H1 (cell line): ENCODE measurements around the gene NR2F6. TPM values are rescaled to one million over a fixed set of nuclear protein-coding genes. Genes with fewer than 3 reads are reported as not detected.

Experiments
- BCL11A ChIP-seq, 2 experiments: IDR thresholded peaks; one replicate each; pipeline ENCODE4 v1.6.1; 2011; ENCODE audit warnings: low read depth in 2 of 2, low read length in 2 of 2, mild to moderate bottlenecking in 2 of 2
- CBX8 ChIP-seq: fragments of 300-800, 300-1000 bp; sonication (generic); IDR thresholded peaks from 2 replicates; pipeline ENCODE4 v1.7.1; 2016; ENCODE audit warnings: low read depth, low read length, borderline replicate concordance
- CHD2 ChIP-seq: IDR thresholded peaks from 2 replicates; pipeline ENCODE4 v1.6.1; 2012; ENCODE audit warnings: low read length, improper control_type of control experiment
- EP300 ChIP-seq, 2 experiments: IDR thresholded peaks; 1 replicate in 1 of 2; 2 replicates in 1 of 2; pipeline ENCODE4 v1.6.1; 2011 to 2012; ENCODE audit warnings: low read depth in 2 of 2, low read length in 2 of 2, mild to moderate bottlenecking in 2 of 2, borderline replicate concordance in 1 of 2, inconsistent platforms in 1 of 2, moderate library complexity in 1 of 2
- GABPA ChIP-seq: IDR thresholded peaks from 2 replicates; pipeline ENCODE4 v1.6.1; 2011; ENCODE audit warnings: mild to moderate bottlenecking, low read length, moderate library complexity, borderline replicate concordance; ENCODE audit not compliant: insufficient read depth
- HDAC2 ChIP-seq, 2 experiments: fragments of 300-600 bp in 1 of 2; sonication (generic) in 1 of 2; IDR thresholded peaks; 2 replicates each; pipeline ENCODE4 v1.6.1; 2011 to 2012; ENCODE audit warnings: low read depth in 2 of 2, low read length in 2 of 2, mild to moderate bottlenecking in 2 of 2, moderate library complexity in 2 of 2, borderline replicate concordance in 1 of 2, inconsistent platforms in 1 of 2
- KDM4A ChIP-seq: IDR thresholded peaks from one replicate; pipeline ENCODE4 v1.7.1; 2012; ENCODE audit warnings: low read depth, mild to moderate bottlenecking, moderate library complexity, low read length, inconsistent platforms; ENCODE audit not compliant: severe bottlenecking
- KDM5A ChIP-seq: fragments of 200-600 bp; IDR thresholded peaks from 2 replicates; pipeline ENCODE4 v1.7.1; 2012; ENCODE audit warnings: mild to moderate bottlenecking, low read length, inconsistent platforms, mixed read lengths
- POLR2A ChIP-seq, 2 experiments: IDR thresholded peaks; 1 replicate in 1 of 2; 2 replicates in 1 of 2; pipeline ENCODE4 v1.6.1; 2011; ENCODE audit warnings: low read depth in 2 of 2, low read length in 2 of 2, mild to moderate bottlenecking in 2 of 2; ENCODE audit errors: control extremely low read depth in 1 of 2
- SIX5 ChIP-seq: IDR thresholded peaks from 2 replicates; pipeline ENCODE4 v1.6.1; 2011; ENCODE audit warnings: mild to moderate bottlenecking, low read depth, low read length
- SRF ChIP-seq: IDR thresholded peaks from 2 replicates; pipeline ENCODE4 v1.6.1; 2011; ENCODE audit warnings: mild to moderate bottlenecking, low read depth, low read length, moderate library complexity
- SUZ12 ChIP-seq: fragments of 200-600 bp; sonication (generic); IDR thresholded peaks from 2 replicates; pipeline ENCODE4 v1.6.1; 2012; ENCODE audit warnings: mild to moderate bottlenecking, inconsistent platforms, low read length, moderate library complexity, mixed read lengths
- TBP ChIP-seq: IDR thresholded peaks from 2 replicates; pipeline ENCODE4 v1.6.1; 2011; ENCODE audit warnings: low read depth, low read length, improper control_type of control experiment
- ZNF274 ChIP-seq: IDR thresholded peaks from 2 replicates; pipeline ENCODE4 v1.7.0; 2012; ENCODE audit warnings: low read length, borderline replicate concordance; ENCODE audit errors: extremely low read depth
- polyA plus RNA-seq, 7 experiments: library from polyadenylated mRNA; depleted of rRNA in 3 of 7; stranded (reverse) in 5 of 7; unstranded in 2 of 7; fragments of >200 nt in 5 of 7; fragments of 200-250 nt in 2 of 7; gene quantifications; 1 replicate in 5 of 7; 2 replicates in 1 of 7; 4 replicates in 1 of 7; pipeline versions ENCODE4 v1.2.1 to v1.2.3, GENCODE V29; 2011 to 2013; ENCODE audit warnings: missing spikeins in 2 of 7, mixed read lengths in 2 of 7
- total RNA-seq: library from RNA; stranded (reverse); fragmentation: NEBNext Ultra II Directional; extraction: Animal tissue kit (Norgen Biotek cat#: 25700); gene quantifications from 2 replicates; pipeline ENCODE4 v1.2.1, GENCODE V29; 2021
- TF ChIP-seq, protein P1 (sequence below), 3 experiments: IDR thresholded peaks; 1 replicate in 2 of 3; 2 replicates in 1 of 3; pipeline versions ENCODE4 v1.5.1 to v1.6.1; 2011; ENCODE audit warnings: low read length in 3 of 3, mild to moderate bottlenecking in 3 of 3, inconsistent platforms in 2 of 3, low read depth in 1 of 3, moderate library complexity in 1 of 3; ENCODE audit not compliant: insufficient read depth in 1 of 3; ENCODE audit errors: control extremely low read depth in 1 of 3
- TF ChIP-seq, protein P2 (sequence below): IDR thresholded peaks from 2 replicates; pipeline ENCODE4 v1.6.1; 2012; ENCODE audit warnings: inconsistent platforms
- TF ChIP-seq, protein P3 (sequence below): IDR thresholded peaks from 2 replicates; pipeline ENCODE4 v1.6.1; 2011; ENCODE audit warnings: low read length, improper control_type of control experiment

NR2F6 gene
- total and polyA plus RNA-seq, 2 of the 8 experiments (the other 6 are each of a cell fraction or from before 2014, with no cell fraction given), result 99.7 to 114 TPM

DNA sequence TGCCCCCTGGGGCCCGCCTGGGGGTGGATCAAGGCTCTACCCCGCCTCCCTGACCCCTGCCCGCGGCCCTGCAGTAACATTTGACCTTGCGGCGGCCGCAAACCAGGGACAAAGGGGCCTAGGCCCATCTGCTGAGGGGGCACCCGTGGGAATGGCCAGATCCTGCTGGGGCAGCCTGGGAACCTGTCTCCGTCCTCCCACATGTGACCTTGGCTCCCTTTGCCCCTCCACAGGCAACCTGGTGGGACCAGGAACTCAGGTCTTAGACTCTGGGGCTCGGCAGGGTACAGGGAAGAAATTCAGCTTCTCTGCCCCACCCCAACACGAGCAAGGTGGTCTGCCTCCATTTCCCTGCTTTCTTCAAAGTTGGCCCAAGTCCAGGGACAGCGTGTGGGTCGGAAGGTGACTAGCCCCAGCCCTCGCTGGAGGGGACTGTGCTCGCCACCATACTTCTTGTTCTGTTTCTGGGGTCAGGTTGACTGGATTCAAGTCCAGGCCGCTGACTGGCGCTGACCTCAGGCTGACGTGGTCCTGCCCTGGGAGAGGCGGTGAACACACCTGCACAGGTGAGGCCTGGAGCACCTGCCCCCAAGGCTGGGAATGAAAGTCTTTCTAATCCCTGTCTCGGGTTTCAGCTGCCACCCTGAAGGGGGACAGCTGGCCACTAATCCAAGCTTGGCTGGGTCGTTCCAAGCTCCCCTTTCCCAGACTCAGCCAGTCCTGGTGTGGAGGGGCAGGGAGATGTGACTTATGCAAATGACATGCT, 2.5 kb upstream of the NR2F6 start (continued):
- peak in 1 of 2 experiments; percentile 67; a peak in 2 of 3 replicates for TF ChIP-seq POLR2A (IDR thresholded peaks at IDR 0.05; ENCODE audit: control extremely low read depth in 1 of 2, low read depth in 2 of 2, low read length in 2 of 2)
- peak; percentile 27; the same call in 1 of the 2 replicates for TF ChIP-seq TBP
- no peak for TF ChIP-seq CBX8
- no peak for TF ChIP-seq SUZ12
- TF ChIP-seq ZNF274, result no peak
- no peak for TF ChIP-seq SRF
- TF ChIP-seq HDAC2 (IDR thresholded peaks at IDR 0.05; ENCODE audit: borderline replicate concordance in 1 of 2, low read depth in 2 of 2, low read length in 2 of 2), result no peak
- TF ChIP-seq, protein P1, sequence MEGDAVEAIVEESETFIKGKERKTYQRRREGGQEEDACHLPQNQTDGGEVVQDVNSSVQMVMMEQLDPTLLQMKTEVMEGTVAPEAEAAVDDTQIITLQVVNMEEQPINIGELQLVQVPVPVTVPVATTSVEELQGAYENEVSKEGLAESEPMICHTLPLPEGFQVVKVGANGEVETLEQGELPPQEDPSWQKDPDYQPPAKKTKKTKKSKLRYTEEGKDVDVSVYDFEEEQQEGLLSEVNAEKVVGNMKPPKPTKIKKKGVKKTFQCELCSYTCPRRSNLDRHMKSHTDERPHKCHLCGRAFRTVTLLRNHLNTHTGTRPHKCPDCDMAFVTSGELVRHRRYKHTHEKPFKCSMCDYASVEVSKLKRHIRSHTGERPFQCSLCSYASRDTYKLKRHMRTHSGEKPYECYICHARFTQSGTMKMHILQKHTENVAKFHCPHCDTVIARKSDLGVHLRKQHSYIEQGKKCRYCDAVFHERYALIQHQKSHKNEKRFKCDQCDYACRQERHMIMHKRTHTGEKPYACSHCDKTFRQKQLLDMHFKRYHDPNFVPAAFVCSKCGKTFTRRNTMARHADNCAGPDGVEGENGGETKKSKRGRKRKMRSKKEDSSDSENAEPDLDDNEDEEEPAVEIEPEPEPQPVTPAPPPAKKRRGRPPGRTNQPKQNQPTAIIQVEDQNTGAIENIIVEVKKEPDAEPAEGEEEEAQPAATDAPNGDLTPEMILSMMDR (IDR thresholded peaks at IDR 0.05; ENCODE audit: control extremely low read depth in 1 of 3, insufficient read depth in 1 of 3, low read depth in 1 of 3, low read length in 3 of 3), result no peak
- no peak for TF ChIP-seq GABPA
- TF ChIP-seq KDM4A, result no peak
- no peak for TF ChIP-seq BCL11A (IDR thresholded peaks at IDR 0.05; ENCODE audit: low read depth in 2 of 2, low read length in 2 of 2)
- TF ChIP-seq EP300 (IDR thresholded peaks at IDR 0.05; ENCODE audit: borderline replicate concordance in 1 of 2, low read depth in 2 of 2, low read length in 2 of 2), result no peak
- TF ChIP-seq, protein P2, sequence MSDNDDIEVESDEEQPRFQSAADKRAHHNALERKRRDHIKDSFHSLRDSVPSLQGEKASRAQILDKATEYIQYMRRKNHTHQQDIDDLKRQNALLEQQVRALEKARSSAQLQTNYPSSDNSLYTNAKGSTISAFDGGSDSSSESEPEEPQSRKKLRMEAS, result no peak
- TF ChIP-seq CHD2, result no peak
- TF ChIP-seq SIX5, result no peak
- TF ChIP-seq KDM5A, result no peak
- TF ChIP-seq, protein P3, sequence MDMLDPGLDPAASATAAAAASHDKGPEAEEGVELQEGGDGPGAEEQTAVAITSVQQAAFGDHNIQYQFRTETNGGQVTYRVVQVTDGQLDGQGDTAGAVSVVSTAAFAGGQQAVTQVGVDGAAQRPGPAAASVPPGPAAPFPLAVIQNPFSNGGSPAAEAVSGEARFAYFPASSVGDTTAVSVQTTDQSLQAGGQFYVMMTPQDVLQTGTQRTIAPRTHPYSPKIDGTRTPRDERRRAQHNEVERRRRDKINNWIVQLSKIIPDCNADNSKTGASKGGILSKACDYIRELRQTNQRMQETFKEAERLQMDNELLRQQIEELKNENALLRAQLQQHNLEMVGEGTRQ, result no peak
- TF ChIP-seq, all 59 proteins: peak for 9
